Thymus (tissue), 11 donors: Measurements from ENCODE around the gene FAM111A. TPM values are rescaled to one million over a fixed set of nuclear protein-coding genes. Genes with fewer than 3 reads are reported as not detected.
"Not testable (repeated sequence)": the region's sequence is repeated elsewhere in the genome, so short reads cannot be mapped to it uniquely, and the experiment has no call there.

ENCODE experiments used
- DNase-seq, 9 donors: peaks; one replicate each; pipeline ENCODE4 v3.0.0-alpha.2; 2013; ENCODE audit warnings: low spot score in 9 of 9, low read depth in 6 of 9, missing footprints in 1 of 9
- H3K27ac ChIP-seq, 2 donors: one replicate each; pipeline ENCODE4 v1.5.1; 2013; ENCODE audit warnings: control low read depth in 1 of 2, low read depth in 1 of 2, low read length in 1 of 2, mild to moderate bottlenecking in 1 of 2, moderate library complexity in 1 of 2
- H3K27me3 ChIP-seq, 2 donors: one replicate each; pipeline ENCODE4 v1.5.1; 2013; ENCODE audit warnings: low read length in 1 of 2; ENCODE audit not compliant: control insufficient read depth in 2 of 2, insufficient read depth in 1 of 2
- H3K36me3 ChIP-seq, 2 donors: one replicate each; pipeline ENCODE4 v1.5.1; 2013; ENCODE audit warnings: low read length in 1 of 2, mild to moderate bottlenecking in 1 of 2, moderate library complexity in 1 of 2; ENCODE audit not compliant: control insufficient read depth in 2 of 2, insufficient read depth in 2 of 2
- H3K4me1 ChIP-seq, 2 donors: one replicate each; pipeline ENCODE4 v1.5.1; 2013; ENCODE audit warnings: low read length in 2 of 2; ENCODE audit not compliant: control insufficient read depth in 2 of 2, insufficient read depth in 2 of 2
- H3K4me3 ChIP-seq, 2 donors: one replicate each; pipeline ENCODE4 v1.5.1; 2013; ENCODE audit warnings: low read length in 2 of 2, control low read depth in 1 of 2, mild to moderate bottlenecking in 1 of 2
- H3K9me3 ChIP-seq, 2 donors: one replicate each; pipeline ENCODE4 v1.5.1; 2013; ENCODE audit warnings: low read length in 1 of 2, mild to moderate bottlenecking in 1 of 2; ENCODE audit not compliant: control insufficient read depth in 2 of 2, insufficient read depth in 1 of 2
- WGBS: extraction: QIAGEN DNeasy Blood & Tissue Kit; methylation state at CpG from one replicate; pipeline ENCODE4 v1.1.7; 2013; 5-methylcytosine and 5-hydroxymethylcytosine counted together
- polyA plus RNA-seq: library from polyadenylated mRNA; stranded (reverse); fragments of 200-250 nt; gene quantifications from one replicate; pipeline ENCODE4 v1.2.3, GENCODE V29; 2013
- total RNA-seq: library from RNA; stranded (reverse); fragments of 120-200 nt; gene quantifications from one replicate; pipeline ENCODE4 v1.2.4, GENCODE V29; 2013
- donor health status: healthy.

FAM111A gene
- total and polyA plus RNA-seq, 2 donors, result 60.5 to 82.5 TPM

DNA sequence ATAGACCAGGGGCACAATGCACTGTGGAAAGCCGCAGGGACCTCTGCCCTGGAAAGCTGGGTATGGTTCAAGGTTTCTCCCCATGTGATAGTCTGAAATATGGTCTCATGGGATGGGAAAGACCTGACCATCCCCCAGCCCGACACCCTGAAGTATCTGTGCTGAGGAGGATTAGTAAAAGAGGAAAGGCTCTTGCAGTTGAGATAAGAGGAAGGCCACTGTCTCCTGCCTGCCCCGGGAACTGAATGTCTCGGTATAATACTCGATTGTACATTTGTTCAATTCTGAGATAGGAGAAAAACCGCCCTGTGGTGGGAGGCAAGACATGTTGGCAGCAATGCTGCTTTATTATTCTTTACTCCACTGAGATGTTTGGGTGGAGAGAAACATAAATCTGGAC, 6.1 kb upstream of the FAM111A start:
- not testable (repeated sequence) for H3K9me3 ChIP-seq, H3K4me1 ChIP-seq, H3K27me3 ChIP-seq, H3K4me3 ChIP-seq, DNase-seq, H3K27ac ChIP-seq
- H3K36me3 ChIP-seq, result peaks cover 13 to 20% of the 10 kb centered on the region in 2 donors
- WGBS, result 94% methylated on average over 6 of the region's 6 CpGs

DNA sequence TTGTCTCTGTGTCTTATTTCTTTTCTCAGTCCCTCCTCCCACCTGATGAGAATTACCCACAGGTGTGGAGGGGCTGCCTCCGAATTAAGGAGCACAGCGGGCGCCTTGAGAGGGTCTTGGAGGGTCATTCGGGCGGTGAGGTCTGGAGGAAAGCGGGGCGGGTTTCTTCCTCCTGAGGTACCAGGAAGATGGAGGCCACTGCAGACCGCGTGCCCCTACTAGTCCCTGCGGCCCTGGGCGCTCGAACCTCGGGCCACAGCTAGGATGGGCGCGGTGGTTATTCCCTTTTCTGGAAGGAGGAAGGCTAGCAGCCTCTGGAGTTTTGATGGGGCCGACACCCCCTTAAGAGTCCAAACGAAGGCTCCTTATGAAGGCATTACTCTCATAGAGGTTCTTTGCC, 5.5 kb upstream of the FAM111A start:
- H3K9me3 ChIP-seq, result peaks cover 0 to 4% of the 10 kb centered on the region in 2 donors
- DNase-seq, result no peak
- H3K27me3 ChIP-seq, result no peaks in the 10 kb centered on the region
- no peak overlapping the region for H3K27ac ChIP-seq
- 97% methylated on average over 17 of the region's 17 CpGs for WGBS
- H3K4me1 ChIP-seq, result peaks cover 0 to 6% of the 10 kb centered on the region in 2 donors
- peaks cover 13 to 15% of the 10 kb centered on the region in 2 donors for H3K36me3 ChIP-seq
- H3K4me3 ChIP-seq, result no peak overlapping the region

DNA sequence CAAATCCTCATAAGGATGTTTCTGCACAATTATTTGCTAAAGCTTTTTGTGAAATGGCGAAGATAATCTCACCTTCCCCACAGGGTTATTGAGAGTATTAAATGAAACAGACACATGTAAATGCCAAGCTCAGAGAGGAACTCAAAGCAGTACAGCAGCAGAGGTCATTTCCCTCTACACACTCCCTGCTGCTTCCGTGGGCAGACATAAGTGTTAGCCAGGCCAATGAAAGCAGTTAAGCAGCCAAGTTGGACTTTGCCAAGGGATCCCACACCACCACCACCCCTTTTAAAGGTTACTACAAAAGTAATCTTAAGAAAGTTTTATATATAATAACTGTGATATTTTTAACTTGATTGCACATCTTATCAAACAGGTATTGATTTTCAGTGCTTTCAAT, 4.0 kb upstream of the FAM111A start:
- H3K4me3 ChIP-seq, result no peak overlapping the region
- peaks cover 7 to 8% of the 10 kb centered on the region in 2 donors for H3K36me3 ChIP-seq
- no peak for DNase-seq
- H3K4me1 ChIP-seq, result peaks cover 3 to 12% of the 10 kb centered on the region in 2 donors
- no peak overlapping the region for H3K27ac ChIP-seq
- H3K9me3 ChIP-seq, result no peaks in the 10 kb centered on the region
- WGBS, result 94% methylated on average over 2 of the region's 2 CpGs
- no peaks in the 10 kb centered on the region for H3K27me3 ChIP-seq

DNA sequence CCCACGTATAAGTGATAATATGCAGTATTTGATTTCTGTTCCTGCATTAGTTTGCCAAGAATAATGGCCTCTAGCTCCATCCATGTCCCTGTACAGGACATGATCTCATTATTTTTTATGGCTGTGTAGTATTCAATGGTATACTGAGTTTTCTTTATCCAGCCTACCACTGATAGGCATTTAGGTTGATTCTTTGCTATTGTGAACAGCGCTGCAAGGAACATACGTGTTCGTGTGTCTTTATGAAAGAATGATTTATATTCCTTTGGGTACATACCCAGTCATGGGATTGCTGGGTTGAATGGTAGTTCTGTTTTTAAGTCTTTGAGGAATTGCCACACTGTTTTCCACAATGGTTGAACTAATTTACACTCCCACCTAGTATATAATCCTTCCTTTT, 1.5 kb upstream of the FAM111A start:
- no peak overlapping the region for H3K27ac ChIP-seq
- 100% methylated on average over 4 of the region's 4 CpGs for WGBS

DNA sequence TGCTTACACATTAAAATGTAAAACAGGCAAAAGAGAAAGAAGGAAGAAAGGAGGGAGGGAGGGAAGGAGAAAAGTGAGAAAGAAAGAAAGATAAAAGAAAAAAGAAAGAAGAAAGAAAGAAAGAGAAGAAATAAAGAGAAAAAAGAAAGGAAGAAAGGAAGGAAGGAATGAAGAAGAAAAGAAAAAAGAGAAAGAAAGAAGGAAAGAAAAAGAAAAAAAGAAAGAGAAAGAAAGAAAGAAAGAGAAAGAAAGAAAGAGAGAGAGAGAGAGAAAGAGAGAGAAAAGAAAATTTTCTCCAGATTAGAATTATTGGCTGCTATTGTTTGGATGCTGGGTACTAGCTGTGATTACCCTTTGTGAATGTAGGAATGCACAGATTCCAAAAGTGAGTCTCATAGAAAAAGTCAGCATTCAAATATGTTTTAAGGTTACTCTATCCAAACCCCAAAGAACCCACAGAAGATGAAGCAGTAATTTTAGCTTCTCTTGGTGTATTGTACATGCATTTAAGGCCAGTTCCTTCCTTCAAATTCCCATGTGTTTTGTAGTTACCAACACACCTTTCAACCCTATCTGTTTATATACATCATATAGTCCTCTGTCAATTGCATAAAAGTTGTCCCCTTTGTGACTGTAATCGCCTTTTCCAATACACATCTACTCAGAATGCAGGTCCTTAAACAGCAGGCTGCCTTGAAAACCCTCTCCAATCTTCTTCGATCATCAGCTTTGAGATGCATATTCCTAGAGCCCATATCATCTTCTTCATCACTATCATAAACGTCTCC, 789 bp upstream of the FAM111A start:
- 5% methylated on average over 3 of the region's 3 CpGs for WGBS
- DNase-seq, result no peak
- H3K4me1 ChIP-seq, result peaks cover 12 to 28% of the 10 kb centered on the region in 2 donors

More for the DNA sequence above, 1.5 kb upstream of the FAM111A start:
- Histone ChIP-seq H3K36me3 (peaks cover 3 to 4% of the 10 kb centered on the region in 2 donors), H3K9me3 (no peaks in the 10 kb centered on the region), H3K4me3 (no peak overlapping the region), H3K27me3 (no peaks in the 10 kb centered on the region), H3K4me1 (peaks cover 12 to 26% of the 10 kb centered on the region in 2 donors)
- no peak for DNase-seq

DNA sequence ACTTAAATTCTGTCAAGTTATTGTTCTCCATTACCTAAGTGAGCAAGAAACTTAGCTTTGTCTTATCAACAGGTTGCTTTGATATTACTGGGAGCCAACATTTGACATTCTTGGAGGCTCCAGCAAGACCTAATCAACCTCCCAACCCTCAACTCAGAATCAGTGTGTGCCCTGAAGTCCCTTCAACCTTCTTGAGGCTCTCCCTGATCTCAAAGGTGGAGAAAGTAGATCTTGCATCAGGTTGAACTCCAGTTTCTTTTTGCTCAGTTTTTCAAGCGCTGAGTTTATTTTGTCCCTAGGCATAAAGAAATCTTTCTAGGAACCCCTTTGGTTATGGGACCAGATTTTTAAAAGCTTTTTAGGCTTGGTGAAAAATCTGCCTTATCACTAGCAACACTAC, 1.4 kb downstream of the FAM111A start:
- H3K9me3 ChIP-seq, result no peaks in the 10 kb centered on the region
- DNase-seq, result peak in 1 of 9 donors; percentile 39
- 88% methylated on average over 1 of the region's 1 CpG for WGBS
- H3K27ac ChIP-seq, result peak overlapping the region; percentile 89 to 96
- H3K4me3 ChIP-seq, result peak overlapping the region; percentile 56 to 59
- peaks cover 15 to 30% of the 10 kb centered on the region in 2 donors for H3K4me1 ChIP-seq
- no peaks in the 10 kb centered on the region for H3K27me3 ChIP-seq
- H3K36me3 ChIP-seq, result peaks cover 0 to 17% of the 10 kb centered on the region in 2 donors

More for the DNA sequence above, 789 bp upstream of the FAM111A start:
- H3K27ac ChIP-seq, result peak overlapping the region; percentile 96 to 99
- peak overlapping the region; percentile 76 to 86 for H3K4me3 ChIP-seq
- H3K36me3 ChIP-seq, result peaks cover 4% of the 10 kb centered on the region in 2 donors
- H3K9me3 ChIP-seq, result no peaks in the 10 kb centered on the region
- no peaks in the 10 kb centered on the region for H3K27me3 ChIP-seq

DNA sequence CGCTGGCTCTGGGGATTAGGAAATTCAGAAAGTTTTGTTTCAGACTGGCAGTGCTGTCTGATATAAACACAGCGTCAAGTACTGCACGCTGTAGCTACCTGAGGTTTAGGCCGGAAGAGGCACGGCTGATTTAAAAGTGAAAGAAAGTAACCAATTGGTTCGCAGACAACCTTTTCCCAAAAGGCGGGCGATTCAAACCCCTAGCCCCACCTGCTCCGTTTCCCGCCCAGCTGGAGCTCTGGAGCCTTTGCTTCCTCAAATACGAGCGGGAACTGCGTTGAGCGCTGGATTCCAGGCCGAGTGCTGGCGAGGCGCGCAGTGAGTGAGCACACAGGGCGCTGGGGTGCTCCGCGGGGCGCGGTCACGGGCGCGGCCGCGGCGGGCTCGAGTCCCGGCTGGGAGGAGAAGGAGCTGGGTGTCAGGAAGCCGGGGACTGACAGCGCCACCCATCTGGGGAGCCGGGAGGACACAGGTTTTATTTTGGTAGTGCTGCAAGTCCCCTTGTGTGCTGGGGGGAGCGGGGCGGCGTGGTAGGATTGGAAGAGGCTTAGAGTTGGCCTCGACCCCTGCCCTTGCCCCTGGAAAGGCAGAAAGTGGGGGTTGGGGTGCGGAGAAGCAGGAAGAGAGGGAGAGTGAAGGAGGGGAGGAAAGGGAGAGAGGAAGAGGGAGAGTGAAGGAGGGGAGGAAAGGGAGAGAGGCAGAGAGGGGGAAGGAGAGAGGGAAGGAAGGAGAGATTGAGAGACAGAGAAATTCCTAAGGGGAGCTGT, 2.1 kb downstream of the FAM111A start:
- H3K36me3 ChIP-seq, result peaks cover 0 to 22% of the 10 kb centered on the region in 2 donors
- WGBS, result under 1% methylated on average over 39 of the region's 39 CpGs
- peak overlapping the region; percentile 56 to 59 for H3K4me3 ChIP-seq
- no peaks in the 10 kb centered on the region for H3K27me3 ChIP-seq
- peaks cover 15 to 30% of the 10 kb centered on the region in 2 donors for H3K4me1 ChIP-seq
- H3K9me3 ChIP-seq, result no peaks in the 10 kb centered on the region
- peak overlapping the region; percentile 89 to 96 for H3K27ac ChIP-seq
- DNase-seq, result peak; percentile 72 to 95 (median 86)

DNA sequence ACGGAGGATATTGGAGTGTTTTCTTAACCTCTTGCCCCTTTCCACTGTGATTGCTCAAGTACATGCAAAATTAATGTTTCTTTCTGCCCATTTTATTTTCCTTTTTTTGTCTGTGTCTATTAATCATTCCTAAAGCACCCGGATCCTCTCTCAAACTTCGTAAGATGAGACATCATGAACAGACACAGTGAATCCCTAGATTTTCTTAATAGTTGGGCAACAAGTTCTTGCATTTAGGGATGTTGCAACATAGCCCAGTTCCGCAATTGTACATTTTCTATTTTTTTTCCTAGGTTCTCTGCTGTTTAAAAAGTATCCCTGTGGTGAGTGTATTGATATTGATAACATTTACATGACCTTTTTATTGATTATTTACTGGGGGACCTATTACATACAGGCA, 2.9 kb downstream of the FAM111A start:
- H3K36me3 ChIP-seq, result peaks cover 0 to 28% of the 10 kb centered on the region in 2 donors
- WGBS, result 76% methylated on average over 4 of the region's 4 CpGs
- DNase-seq, result no peak
- peak overlapping the region; percentile 56 to 59 for H3K4me3 ChIP-seq
- peak overlapping the region in 1 of 2 donors; percentile 96 for H3K27ac ChIP-seq
- H3K4me1 ChIP-seq, result peaks cover 15 to 30% of the 10 kb centered on the region in 2 donors
- no peaks in the 10 kb centered on the region for H3K9me3 ChIP-seq
- H3K27me3 ChIP-seq, result no peaks in the 10 kb centered on the region

DNA sequence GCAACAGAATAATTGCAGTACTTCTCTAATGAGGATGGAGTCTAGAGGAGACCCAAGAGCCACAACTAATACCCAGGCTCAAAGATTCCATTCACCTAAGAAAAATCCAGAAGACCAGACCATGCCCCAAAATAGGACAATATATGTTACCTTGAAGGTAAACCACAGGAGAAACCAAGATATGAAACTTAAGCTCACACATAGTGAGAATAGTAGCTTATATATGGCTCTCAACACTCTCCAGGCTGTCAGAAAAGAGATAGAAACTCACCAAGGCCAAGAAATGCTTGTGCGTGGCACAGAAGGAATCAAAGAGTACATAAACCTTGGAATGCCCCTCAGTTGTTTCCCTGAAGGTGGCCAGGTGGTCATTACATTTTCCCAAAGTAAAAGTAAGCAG, 9.1 kb downstream of the FAM111A start:
- 100% methylated on average over 1 of the region's 1 CpG for WGBS
- no peak for DNase-seq
- H3K4me1 ChIP-seq, result peaks cover 6 to 11% of the 10 kb centered on the region in 2 donors
- H3K36me3 ChIP-seq, result peaks cover 12 to 50% of the 10 kb centered on the region in 2 donors
- H3K4me3 ChIP-seq, result no peak overlapping the region
- no peak overlapping the region for H3K27ac ChIP-seq
- no peaks in the 10 kb centered on the region for H3K27me3 ChIP-seq
- H3K9me3 ChIP-seq, result no peaks in the 10 kb centered on the region
